ENCODE data around the gene MX2. TPM values are rescaled to one million over a fixed set of nuclear protein-coding genes. Genes with fewer than 3 reads are reported as not detected.

MX2 gene
- total and polyA plus RNA-seq, 12 donors: 0.44 to 31.3 (median 4.8) TPM

- no peak for DNase-seq
- Histone ChIP-seq H3K4me1 (replicated peaks in 1 of 2) (peaks cover 6 to 9% of the 10 kb centered on the region in 2 donors), H3K36me3 (replicated peaks in 1 of 2) (peaks cover 0 to 16% of the 10 kb centered on the region in 2 donors), H3K27ac (no peak overlapping the region), H3K9me3 (replicated peaks in 1 of 3) (peaks cover 0 to 3% (median 0%) of the 10 kb centered on the region in 3 donors), H3K27me3 (no peaks in the 10 kb centered on the region), H3K4me3 (no peak overlapping the region)
- WGBS, 4 donors: 95 to 98% (median 98%) methylated on average over 3 of the region's 3 CpGs
- intact Hi-C loops (cut with DNase I): no loop called here
- TF ChIP-seq CTCF (IDR thresholded peaks at IDR 0.05) (no peak), POLR2A (IDR thresholded peaks at IDR 0.05) (no peak)
These were observed 67.5 kb downstream of the MX2 start for GRCh38 chr21:41429305-41429704.

DNA sequence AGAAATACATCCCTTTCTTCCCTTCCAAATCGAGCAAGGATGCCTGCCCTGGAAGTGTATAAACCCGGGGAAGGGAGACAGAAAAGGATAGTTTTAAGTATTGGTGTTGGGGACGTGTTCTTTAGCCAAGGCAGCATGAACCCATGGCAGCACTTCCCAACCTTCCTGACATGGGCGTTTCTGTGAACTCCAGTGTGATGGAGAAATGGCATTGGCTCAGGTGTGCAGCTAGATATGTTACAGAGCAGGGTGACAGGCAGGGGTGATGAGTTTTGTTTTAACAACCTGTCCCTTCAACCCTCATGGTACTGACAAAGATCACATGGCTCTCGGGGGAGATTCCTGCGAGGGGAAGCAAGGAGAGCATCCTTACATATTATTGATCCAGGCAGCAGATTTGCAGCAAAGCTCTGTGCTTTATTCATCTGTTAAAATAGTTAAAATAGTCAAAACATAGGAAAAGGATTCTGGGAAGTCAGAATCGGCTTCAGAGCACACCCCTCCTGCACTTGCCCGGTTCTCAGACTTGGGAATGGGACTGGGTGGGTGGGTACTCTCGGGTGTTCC lies 68.2 kb downstream of the MX2 start:
- H3K36me3 ChIP-seq (replicated peaks in 1 of 2): peaks cover 0 to 16% of the 10 kb centered on the region in 2 donors
- no peaks in the 10 kb centered on the region for H3K27me3 ChIP-seq
- peaks cover 0 to 8% (median 0%) of the 10 kb centered on the region in 3 donors for H3K9me3 ChIP-seq (replicated peaks in 1 of 3)
- WGBS, 4 donors: 79 to 92% (median 90%) methylated on average over 9 of the region's 9 CpGs
- H3K4me3 ChIP-seq: no peak overlapping the region
- intact Hi-C loops (cut with DNase I): no loop called here
- H3K27ac ChIP-seq: no peak overlapping the region
- H3K4me1 ChIP-seq (replicated peaks in 1 of 2): peaks cover 6 to 9% of the 10 kb centered on the region in 2 donors
- peak in 1 of 7 donors; percentile 12 for DNase-seq
- TF ChIP-seq POLR2A (IDR thresholded peaks at IDR 0.05) (no peak), CTCF (IDR thresholded peaks at IDR 0.05) (no peak)

GRCh38 chr21:41431788-41432548 lies 70.1 kb downstream of the MX2 start:
- intact Hi-C loops (cut with DNase I): no loop called here
- H3K9me3 ChIP-seq (replicated peaks in 1 of 3): peaks cover 0 to 8% (median 0%) of the 10 kb centered on the region in 3 donors
- no peaks in the 10 kb centered on the region for H3K27me3 ChIP-seq
- peaks cover 1 to 5% of the 10 kb centered on the region in 2 donors for H3K4me1 ChIP-seq (replicated peaks in 1 of 2)
- WGBS, 4 donors: 86 to 94% (median 91%) methylated on average over 10 to 16 of the region's 16 CpGs
- H3K36me3 ChIP-seq (replicated peaks in 1 of 2): peaks cover 0 to 30% of the 10 kb centered on the region in 2 donors
- no peak for TF ChIP-seq CTCF (IDR thresholded peaks at IDR 0.05)
- TF ChIP-seq POLR2A (IDR thresholded peaks at IDR 0.05): no peak
- no peak overlapping the region for H3K4me3 ChIP-seq
- H3K27ac ChIP-seq: no peak overlapping the region
- no peak for DNase-seq

DNA sequence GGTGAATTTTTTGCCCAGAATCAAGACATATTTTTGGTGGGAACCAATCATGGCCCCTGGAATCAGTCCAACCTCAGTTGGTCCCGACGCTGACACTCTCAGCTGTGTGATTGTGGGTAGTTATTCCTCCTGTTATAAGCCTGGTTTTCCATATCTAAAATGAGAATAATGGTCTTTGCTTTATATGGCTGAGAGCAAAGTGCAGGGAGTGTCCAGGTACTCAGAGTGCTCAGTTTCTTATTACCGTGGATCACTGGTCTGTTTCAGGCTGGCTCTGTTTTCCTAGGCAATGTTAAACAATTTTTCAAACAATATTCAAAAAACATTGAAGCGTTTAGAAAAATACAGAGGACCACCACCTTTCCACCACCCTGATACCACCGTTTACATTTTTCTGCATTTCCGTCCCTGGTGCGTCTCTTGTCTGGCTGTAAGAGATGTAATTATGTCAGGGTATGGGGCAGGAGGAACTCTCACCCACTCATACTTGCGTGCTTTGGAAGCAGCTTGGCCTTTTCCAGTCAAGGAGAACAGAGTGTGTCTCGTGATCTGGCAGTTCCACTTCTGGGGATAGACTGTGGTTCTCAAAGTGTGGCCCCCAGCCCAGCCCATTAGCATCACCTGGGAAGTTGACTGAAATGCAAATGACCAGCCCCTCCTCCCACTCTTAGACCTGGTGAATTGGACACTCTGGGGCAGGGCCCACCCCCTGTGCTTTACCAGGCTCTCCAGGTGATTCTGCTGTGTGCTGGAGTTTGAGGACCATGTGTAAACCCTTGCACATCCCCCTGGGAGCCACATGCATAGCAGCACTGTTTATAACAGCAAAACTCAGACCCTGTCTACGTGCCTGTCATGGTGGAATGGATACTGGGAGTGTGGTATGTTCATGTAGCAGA lies 71.0 kb downstream of the MX2 start:
- 76 to 97% (median 90%) methylated on average over 10 of the region's 10 CpGs for WGBS, 4 donors
- H3K27me3 ChIP-seq: no peaks in the 10 kb centered on the region
- no peak for DNase-seq
- no peak overlapping the region for H3K4me3 ChIP-seq
- peaks cover 0 to 8% (median 0%) of the 10 kb centered on the region in 3 donors for H3K9me3 ChIP-seq (replicated peaks in 1 of 3)
- no peaks in the 10 kb centered on the region for H3K4me1 ChIP-seq (replicated peaks in 1 of 2)
- H3K27ac ChIP-seq: no peak overlapping the region
- H3K36me3 ChIP-seq (replicated peaks in 1 of 2): peaks cover 0 to 36% of the 10 kb centered on the region in 2 donors
- intact Hi-C loops (cut with DNase I): no loop called here
- no peak for TF ChIP-seq CTCF (IDR thresholded peaks at IDR 0.05)
- TF ChIP-seq POLR2A (IDR thresholded peaks at IDR 0.05): no peak

All from adrenal gland (tissue), 12 donors.